Heart left ventricle (tissue), 16 donors: ENCODE results near the gene SPINK4. TPM values are rescaled to one million over a fixed set of nuclear protein-coding genes. Genes with fewer than 3 reads are reported as not detected.

Experiments used
- ATAC-seq, 4 donors: fragments of 200-7000 bp; cut with Tn5 transposase; one replicate each; pipeline ENCODE4 v1.9.1; 2020 to 2022; ENCODE audit warnings: moderate library complexity in 4 of 4, mild to moderate bottlenecking in 3 of 4, moderate number of reproducible peaks in 1 of 4
- DNase-seq, 5 donors: peaks; one replicate each; pipeline ENCODE4 v3.0.0-alpha.2; 2020
- H3K27ac ChIP-seq, 12 donors: fragments of 200-600 bp; sonication (generic) in 4 of 12; one replicate each; pipeline versions ENCODE4 v1.5.0 to v1.8.0; 2016 to 2022; ENCODE audit warnings: mild to moderate bottlenecking in 2 of 12
- H3K27me3 ChIP-seq, 9 donors: fragments of 200-600 bp; sonication (generic) in 2 of 9; one replicate each; pipeline versions ENCODE4 v1.5.1 to v1.8.0; 2016 to 2022; ENCODE audit warnings: mild to moderate bottlenecking in 3 of 9
- H3K36me3 ChIP-seq, 9 donors: fragments of 200-600 bp; sonication (generic) in 2 of 9; one replicate each; pipeline versions ENCODE4 v1.5.0 to v1.8.0; 2018 to 2022; ENCODE audit warnings: mild to moderate bottlenecking in 2 of 9
- H3K4me1 ChIP-seq, 12 donors: fragments of 200-600 bp; sonication (generic) in 4 of 12; one replicate each; pipeline versions ENCODE4 v1.5.0 to v1.8.0; 2016 to 2022; ENCODE audit warnings: mild to moderate bottlenecking in 3 of 12
- H3K4me3 ChIP-seq, 12 donors: fragments of 200-600 bp; sonication (generic) in 4 of 12; one replicate each; pipeline versions ENCODE4 v1.5.0 to v1.8.0; 2017 to 2022; ENCODE audit warnings: mild to moderate bottlenecking in 9 of 12, moderate library complexity in 4 of 12
- H3K9me3 ChIP-seq, 12 donors: fragments of 200-600 bp; sonication (generic) in 4 of 12; one replicate each; pipeline versions ENCODE4 v1.5.0 to v1.8.0; 2016 to 2022; ENCODE audit warnings: mild to moderate bottlenecking in 1 of 12
- POLR2A ChIP-seq, 2 donors: fragments of 450-650 bp; IDR thresholded peaks; one replicate each; pipeline ENCODE4 v1.6.1; 2017; ENCODE audit warnings: antibody characterized with exemption in 2 of 2, mild to moderate bottlenecking in 2 of 2, moderate library complexity in 2 of 2
- WGBS, 4 donors: extraction: QIAGEN DNeasy Blood & Tissue Kit in 2 of 4; methylation state at CpG; one replicate each; pipeline versions ENCODE4 v1.1.5 to v1.1.7; 2013 to 2018; 5-methylcytosine and 5-hydroxymethylcytosine counted together
- intact Hi-C, 10 donors: fragments of 100-400 bp; cut with DNase I; formaldehyde crosslinking; loops; one replicate each; pipeline versions ENCODE4 v1.11.1 to v1.14.2; 2022
- long read RNA-seq, 3 donors: library from polyadenylated mRNA; unstranded; transcript quantifications; one replicate each; pipeline ENCODE4 v2.0.0, GENCODE V29; 2020 to 2021
- polyA plus RNA-seq, 2 donors: library from polyadenylated mRNA; stranded (reverse); fragments of 200-250 nt; gene quantifications; one replicate each; pipeline ENCODE4 v1.2.3, GENCODE V29; 2013
- total RNA-seq, 9 donors: library from RNA; depleted of rRNA in 2 of 9; stranded (reverse); fragments of >200 nt in 2 of 9; fragmentation: NEBNext Ultra II Directional in 3 of 9; extraction: Animal tissue kit (Norgen Biotek cat#: 25700) in 3 of 9; gene quantifications; one replicate each; pipeline versions ENCODE4 v1.1.0 to v1.2.4, GENCODE V29; 2016 to 2023
- TF ChIP-seq, protein P1 (sequence below), 12 donors: fragments of 200-600 bp; sonication (generic) in 4 of 12; IDR thresholded peaks; one replicate each; pipeline versions ENCODE4 v1.5.0 to v1.8.0; 2018 to 2022; ENCODE audit warnings: antibody characterized with exemption in 12 of 12, mild to moderate bottlenecking in 5 of 12
- donor health status: ischemic (EF 13 %, LVEDD 7.1; RV severe dilation, severe dysfunction).
- donor health status: healthy with polysubstance abuse.
- donor health status: DM: no; HTN: yes; CAD: no.
- donor health status: DM: no; HTN: no; CAD: no.
- donor health status: ischemic (EF 25% LVEDD 6.9; RV normal size, moderate dysfunction).
- donor health status: ischemic (EF 25% LVEDD 5.7; RV mildly dilated, moderate dysfunction).
- donor health status: healthy.
- donor health status: DM: yes; HTN: yes; CAD: no.
- donor health status: ischemic (EF 35%, LVEDD 5.7; RV mildly dilated, moderate dysfunction).
- donor health status: nonischemic (EF 11% LVEDD 7.7; RV severe dilation, severe dysfunction).
- donor health status: DM: yes; HTN: yes; CAD: no.
- donor health status: PGD.
- donor health status: ischemic (EF 29% LVEDD 5.4; RV normal size, mild dysfunction).
- donor health status: nonischemic (EF 23%, LVEDD 6.1; RV moderate dilation, normal function).

SPINK4 gene, protein sequence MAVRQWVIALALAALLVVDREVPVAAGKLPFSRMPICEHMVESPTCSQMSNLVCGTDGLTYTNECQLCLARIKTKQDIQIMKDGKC
- not detected for total RNA-seq
- polyA plus RNA-seq: not detected
- long read RNA-seq, donor 1: 0 reads
- long read RNA-seq, donor 2: 0 reads
- long read RNA-seq, donor 3: 0 reads

DNA sequence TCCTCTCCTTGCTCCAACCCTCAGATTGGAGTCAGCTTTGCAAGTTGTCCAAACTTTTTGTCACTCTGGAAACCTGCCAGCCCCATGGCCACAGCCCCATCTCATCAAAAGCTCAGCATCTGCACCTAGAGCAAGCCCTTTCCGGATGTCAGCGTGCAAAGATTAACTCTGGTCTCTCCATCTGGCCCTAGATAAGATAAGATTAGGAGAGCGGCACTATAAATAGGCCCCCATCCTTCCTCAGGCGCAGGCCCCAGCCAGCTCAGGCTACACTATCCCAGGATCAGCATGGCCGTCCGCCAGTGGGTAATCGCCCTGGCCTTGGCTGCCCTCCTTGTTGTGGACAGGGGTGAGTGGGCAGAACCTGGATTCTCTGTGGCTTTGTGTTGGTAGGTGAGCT is at the start of gene SPINK4:
TSS of gene SPINK4 (plus strand) at position 247 of the 400 bp plus-strand sequence. CDS start at position 289, 42 bp downstream.
- H3K9me3 ChIP-seq: no peaks in the 10 kb centered on the region
- no peaks in the 10 kb centered on the region for H3K27me3 ChIP-seq
- H3K36me3 ChIP-seq: no peaks in the 10 kb centered on the region
- peak in 3 of 5 donors; percentile 35 to 39 (median 35) for DNase-seq
- ATAC-seq: peak; percentile 28 to 76 (median 54)
- WGBS, 4 donors: 13 to 18% (median 14%) methylated on average over 7 of the region's 7 CpGs
- peaks cover 0 to 11% (median 7%) of the 10 kb centered on the region in 12 donors for H3K4me1 ChIP-seq
- no peak within 1 kb of the TSS for H3K4me3 ChIP-seq
- intact Hi-C loops: loop anchor here in 1 of 10 donors (2.0 kb wide), 1 partner anchor 25 kb away; no protein-coding TSS in a partner anchor
- no peak within 1 kb of the TSS for H3K27ac ChIP-seq
- TF ChIP-seq, protein P1, sequence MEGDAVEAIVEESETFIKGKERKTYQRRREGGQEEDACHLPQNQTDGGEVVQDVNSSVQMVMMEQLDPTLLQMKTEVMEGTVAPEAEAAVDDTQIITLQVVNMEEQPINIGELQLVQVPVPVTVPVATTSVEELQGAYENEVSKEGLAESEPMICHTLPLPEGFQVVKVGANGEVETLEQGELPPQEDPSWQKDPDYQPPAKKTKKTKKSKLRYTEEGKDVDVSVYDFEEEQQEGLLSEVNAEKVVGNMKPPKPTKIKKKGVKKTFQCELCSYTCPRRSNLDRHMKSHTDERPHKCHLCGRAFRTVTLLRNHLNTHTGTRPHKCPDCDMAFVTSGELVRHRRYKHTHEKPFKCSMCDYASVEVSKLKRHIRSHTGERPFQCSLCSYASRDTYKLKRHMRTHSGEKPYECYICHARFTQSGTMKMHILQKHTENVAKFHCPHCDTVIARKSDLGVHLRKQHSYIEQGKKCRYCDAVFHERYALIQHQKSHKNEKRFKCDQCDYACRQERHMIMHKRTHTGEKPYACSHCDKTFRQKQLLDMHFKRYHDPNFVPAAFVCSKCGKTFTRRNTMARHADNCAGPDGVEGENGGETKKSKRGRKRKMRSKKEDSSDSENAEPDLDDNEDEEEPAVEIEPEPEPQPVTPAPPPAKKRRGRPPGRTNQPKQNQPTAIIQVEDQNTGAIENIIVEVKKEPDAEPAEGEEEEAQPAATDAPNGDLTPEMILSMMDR (IDR thresholded peaks at IDR 0.05): no peak
- no peak for TF ChIP-seq POLR2A (IDR thresholded peaks at IDR 0.05)

GRCh38 chr9:33192493-33193255 is 47.3 kb upstream of the SPINK4 start:
- Histone ChIP-seq H3K4me1 (peaks cover 0 to 27% (median 10%) of the 10 kb centered on the region in 12 donors), H3K36me3 (no peaks in the 10 kb centered on the region), H3K27ac (no peak overlapping the region), H3K9me3 (no peaks in the 10 kb centered on the region), H3K27me3 (no peaks in the 10 kb centered on the region), H3K4me3 (no peak overlapping the region)
- WGBS, 4 donors: 48 to 68% (median 63%) methylated on average over 3 of the region's 3 CpGs
- intact Hi-C loops: no loop called here
- ATAC-seq: no peak
- DNase-seq: no peak
- no peak for TF ChIP-seq POLR2A (IDR thresholded peaks at IDR 0.05)
- TF ChIP-seq, protein P1 (IDR thresholded peaks at IDR 0.05): no peak

DNA sequence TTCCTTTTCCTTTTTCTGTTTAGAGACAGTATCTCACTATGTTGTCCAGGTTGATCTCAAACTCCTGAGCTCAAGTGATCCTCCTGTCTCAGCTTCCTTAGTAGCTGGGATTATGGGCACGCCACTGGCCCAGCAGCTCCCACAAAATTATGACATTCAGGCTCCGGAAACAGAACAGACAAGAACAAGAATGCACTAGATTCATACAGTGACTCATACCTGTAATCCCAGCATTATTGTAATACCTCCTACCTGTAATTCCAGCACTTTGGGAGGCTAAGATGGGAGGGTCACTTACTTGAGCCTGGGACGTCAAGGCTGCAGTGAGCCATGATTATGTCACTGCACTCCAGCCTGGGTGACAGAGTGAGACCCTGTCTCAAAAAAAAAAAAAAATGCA is 46.1 kb upstream of the SPINK4 start:
- Histone ChIP-seq H3K4me3 (no peak overlapping the region), H3K27ac (no peak overlapping the region), H3K9me3 (no peaks in the 10 kb centered on the region), H3K4me1 (peaks cover 0 to 26% (median 8%) of the 10 kb centered on the region in 12 donors), H3K27me3 (no peaks in the 10 kb centered on the region), H3K36me3 (no peaks in the 10 kb centered on the region)
- no peak for DNase-seq
- ATAC-seq: no peak
- intact Hi-C loops: no loop called here
- 82 to 96% (median 90%) methylated on average over 3 of the region's 3 CpGs for WGBS, 4 donors
- TF ChIP-seq, protein P1 (IDR thresholded peaks at IDR 0.05): no peak
- TF ChIP-seq POLR2A (IDR thresholded peaks at IDR 0.05): no peak

DNA sequence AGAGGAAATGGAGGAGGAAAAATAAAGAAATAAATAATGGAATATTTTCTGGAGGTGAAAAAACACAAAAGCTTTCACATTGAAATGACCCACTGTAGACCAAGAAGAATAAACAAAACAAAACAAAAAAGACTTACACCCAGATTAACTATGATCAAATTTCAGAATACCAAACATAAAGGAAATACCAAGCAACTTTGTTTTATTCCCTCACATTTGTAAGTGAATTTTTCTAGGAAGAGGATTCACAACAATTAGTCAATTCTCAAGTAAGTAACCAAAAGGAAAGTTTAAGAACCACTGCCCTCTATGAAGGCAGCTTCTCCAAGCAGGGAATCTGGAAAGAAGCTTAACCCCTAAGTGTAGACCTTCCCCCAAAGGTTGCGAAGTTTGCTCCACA is 43.2 kb upstream of the SPINK4 start:
- 89 to 94% (median 92%) methylated on average over 1 of the region's 1 CpG for WGBS, 4 donors
- intact Hi-C loops: no loop called here
- peak overlapping the region in 10 of 12 donors; percentile 4 to 73 (median 52) for H3K27ac ChIP-seq
- H3K27me3 ChIP-seq: no peaks in the 10 kb centered on the region
- DNase-seq: no peak
- H3K4me1 ChIP-seq: peaks cover 0 to 18% (median 7%) of the 10 kb centered on the region in 12 donors
- TF ChIP-seq, protein P1 (IDR thresholded peaks at IDR 0.05): no peak
- no peak for TF ChIP-seq POLR2A (IDR thresholded peaks at IDR 0.05)
- no peak overlapping the region for H3K4me3 ChIP-seq
- ATAC-seq: no peak
- no peaks in the 10 kb centered on the region for H3K36me3 ChIP-seq
- H3K9me3 ChIP-seq: no peaks in the 10 kb centered on the region
